ENCODE results near the gene THTPA. TPM values are rescaled to one million over a fixed set of nuclear protein-coding genes. Genes with fewer than 3 reads are reported as not detected.
A peak's percentile ranks its signal among the peaks of the same experiment; 100 is the strongest.

The THTPA gene
- total RNA-seq, 1 experiment from 2014 or later: 20.0 TPM

- CTCF ChIA-PET: interaction anchor here (0.6 to 7.8 kb wide), 5 partner anchors 15 to 61 kb away, joined by 3 to 101 read pairs (median 8); no protein-coding TSS in a partner anchor
- Mint-ChIP-seq H3K27me3 (ENCODE audit: low read depth) (no peaks in the 10 kb centered on the region), H3K9me3 (no peaks in the 10 kb centered on the region), H3K36me3 (peaks cover 12% of the 10 kb centered on the region), H3K4me3 (no peak overlapping the region), H3K27ac (peak overlapping the region; percentile 85), H3K4me1 (peaks cover 36% of the 10 kb centered on the region)
- no peak for DNase-seq (ENCODE audit: low spot score)
- POLR2A ChIA-PET: no interaction called here
- no peak for ATAC-seq
- TF ChIP-seq PREB (CRISPR knock-in tag; IDR thresholded peaks at IDR 0.05; ENCODE audit: borderline replicate concordance): no peak
- TF ChIP-seq USF2 (CRISPR knock-in tag; IDR thresholded peaks at IDR 0.05): no peak
- no peak for TF ChIP-seq NFYB (CRISPR knock-in tag; conservative IDR thresholded peaks at IDR 0.05; ENCODE audit: low read depth)
- TF ChIP-seq STAT6 (CRISPR knock-in tag; conservative IDR thresholded peaks at IDR 0.05; ENCODE audit: low read depth): no peak
- no peak for TF ChIP-seq GRHL2 (CRISPR knock-in tag; IDR thresholded peaks at IDR 0.05; ENCODE audit: insufficient replicate concordance, severe bottlenecking)
- TF ChIP-seq E2F4 (CRISPR knock-in tag; IDR thresholded peaks at IDR 0.05; ENCODE audit: borderline replicate concordance, low read depth): no peak
- TF ChIP-seq MYBL2 (CRISPR knock-in tag; IDR thresholded peaks at IDR 0.05): no peak
- no peak for TF ChIP-seq SP1 (CRISPR knock-in tag; conservative IDR thresholded peaks at IDR 0.05)
Measured at GRCh38 chr14:23543403-23543802, 12.7 kb upstream of the THTPA start.

GRCh38 chr14:23544511-23545447 is 11.3 kb upstream of the THTPA start:
- CTCF ChIA-PET: interaction anchor here (0.6 to 3.1 kb wide), 7 partner anchors 14 to 150 kb away, joined by 3 to 23 read pairs (median 6); no protein-coding TSS in a partner anchor
- H3K9me3 Mint-ChIP-seq: no peaks in the 10 kb centered on the region
- DNase-seq (ENCODE audit: low spot score) (peak; percentile 86), ATAC-seq (peak; percentile 59)
- H3K36me3 Mint-ChIP-seq: peaks cover 12% of the 10 kb centered on the region
- POLR2A ChIA-PET: interaction anchor here (0.6 to 7.8 kb wide), 5 partner anchors 7 to 226 kb away, joined by 3 to 100 read pairs (median 5); partner anchors contain the start of gene THTPA
- peaks cover 22% of the 10 kb centered on the region for H3K4me1 Mint-ChIP-seq
- no peak overlapping the region; the same call in none of the 2 replicates for H3K27ac Mint-ChIP-seq
- H3K27me3 Mint-ChIP-seq (ENCODE audit: low read depth): no peaks in the 10 kb centered on the region
- peak overlapping the region; percentile 57 for H3K4me3 Mint-ChIP-seq
- TF ChIP-seq SP1 (CRISPR knock-in tag; conservative IDR thresholded peaks at IDR 0.05) (peak; percentile 50), MLX (CRISPR knock-in tag; IDR thresholded peaks at IDR 0.05) (no peak), ATF6 (CRISPR knock-in tag; IDR thresholded peaks at IDR 0.05) (no peak), FOXP4 (CRISPR knock-in tag; IDR thresholded peaks at IDR 0.05) (no peak), ZSCAN18 (CRISPR knock-in tag; IDR thresholded peaks at IDR 0.05) (no peak), CREM (CRISPR knock-in tag; IDR thresholded peaks at IDR 0.05) (no peak), ZNF671 (CRISPR knock-in tag; IDR thresholded peaks at IDR 0.05) (no peak), NR2C2 (CRISPR knock-in tag; IDR thresholded peaks at IDR 0.05) (no peak), MAX (CRISPR knock-in tag; IDR thresholded peaks at IDR 0.05) (peak; percentile 66; the same call in 1 of the 2 replicates), RELA (CRISPR knock-in tag; IDR thresholded peaks at IDR 0.05; ENCODE audit: borderline replicate concordance) (no peak), CREB1 (CRISPR knock-in tag; IDR thresholded peaks at IDR 0.05) (no peak), TP53 (CRISPR knock-in tag; IDR thresholded peaks at IDR 0.05) (no peak), CBFB (CRISPR knock-in tag; IDR thresholded peaks at IDR 0.05; ENCODE audit: low read depth) (no peak)
